ENCODE measurements around the gene HOXC5.

- TF ChIP-seq RAD21 (IDR thresholded peaks at IDR 0.05) (no peak), CTCF (IDR thresholded peaks at IDR 0.05; ENCODE audit: low read depth, low read length, missing input control) (no peak), YY1 (IDR thresholded peaks at IDR 0.05) (no peak), REST (IDR thresholded peaks at IDR 0.05) (no peak), SP1 (IDR thresholded peaks at IDR 0.05) (no peak), TAF1 (conservative IDR thresholded peaks at IDR 0.05) (no peak), GABPA (IDR thresholded peaks at IDR 0.05 in 1 of 2, conservative IDR thresholded peaks at IDR 0.05 in 1 of 2) (no peak), ZBTB33 (IDR thresholded peaks at IDR 0.05) (no peak), EGR1 (IDR thresholded peaks at IDR 0.05; ENCODE audit: low read depth in 2 of 2) (no peak), JUND (IDR thresholded peaks at IDR 0.05) (no peak), FOXA1 (IDR thresholded peaks at IDR 0.05) (no peak)
These were observed 40.4 kb upstream of the HOXC5 start for GRCh38 chr12:53992377-53992889.

Measured in liver (tissue), 3 donors.